ENCODE results near the gene SMTNL2. TPM values are rescaled to one million over a fixed set of nuclear protein-coding genes. Genes with fewer than 3 reads are reported as not detected.

The SMTNL2 gene
- total RNA-seq, 1 donor from 2014 or later = 0.46 TPM

- no peak for TF ChIP-seq CTCF (IDR thresholded peaks at IDR 0.05; ENCODE audit: insufficient read depth, low read length, poor library complexity, severe bottlenecking)
- DNase-seq (ENCODE audit: low read depth) = no peak
- peaks cover 2% of the 10 kb centered on the region for H3K36me3 ChIP-seq (ENCODE audit: control insufficient read depth, insufficient read depth, low read length)
- no peak overlapping the region for H3K4me3 ChIP-seq (ENCODE audit: low read depth, low read length)
- H3K27me3 ChIP-seq (ENCODE audit: control insufficient read depth, insufficient read depth, low read length) = no peaks in the 10 kb centered on the region
Measured at GRCh38 chr17:4544135-4544950, 40.0 kb upstream of the SMTNL2 start.

- Histone ChIP-seq H3K36me3 (ENCODE audit: control insufficient read depth, insufficient read depth, low read length) (peaks cover 2% of the 10 kb centered on the region), H3K27me3 (ENCODE audit: control insufficient read depth, insufficient read depth, low read length) (no peaks in the 10 kb centered on the region), H3K4me3 (ENCODE audit: low read depth, low read length) (no peak overlapping the region)
- no peak for TF ChIP-seq CTCF (IDR thresholded peaks at IDR 0.05; ENCODE audit: insufficient read depth, low read length, poor library complexity, severe bottlenecking)
- DNase-seq (ENCODE audit: low read depth) = no peak
Measured at GRCh38 chr17:4544951-4545216, 39.4 kb upstream of the SMTNL2 start.

GRCh38 chr17:4545217-4545951 lies 38.9 kb upstream of the SMTNL2 start:
- no peak for DNase-seq (ENCODE audit: low read depth)
- TF ChIP-seq CTCF (IDR thresholded peaks at IDR 0.05; ENCODE audit: insufficient read depth, low read length, poor library complexity, severe bottlenecking) = no peak
- Histone ChIP-seq H3K4me3 (ENCODE audit: low read depth, low read length) (no peak overlapping the region), H3K36me3 (ENCODE audit: control insufficient read depth, insufficient read depth, low read length) (peaks cover 3% of the 10 kb centered on the region), H3K27me3 (ENCODE audit: control insufficient read depth, insufficient read depth, low read length) (no peaks in the 10 kb centered on the region)

- no peak for DNase-seq (ENCODE audit: low read depth)
- Histone ChIP-seq H3K27me3 (ENCODE audit: control insufficient read depth, insufficient read depth, low read length) (no peaks in the 10 kb centered on the region), H3K36me3 (ENCODE audit: control insufficient read depth, insufficient read depth, low read length) (peaks cover 3% of the 10 kb centered on the region), H3K4me3 (ENCODE audit: low read depth, low read length) (no peak overlapping the region)
- TF ChIP-seq CTCF (IDR thresholded peaks at IDR 0.05; ENCODE audit: insufficient read depth, low read length, poor library complexity, severe bottlenecking) = no peak
Measured at GRCh38 chr17:4547118-4547906, 37.0 kb upstream of the SMTNL2 start.

DNA sequence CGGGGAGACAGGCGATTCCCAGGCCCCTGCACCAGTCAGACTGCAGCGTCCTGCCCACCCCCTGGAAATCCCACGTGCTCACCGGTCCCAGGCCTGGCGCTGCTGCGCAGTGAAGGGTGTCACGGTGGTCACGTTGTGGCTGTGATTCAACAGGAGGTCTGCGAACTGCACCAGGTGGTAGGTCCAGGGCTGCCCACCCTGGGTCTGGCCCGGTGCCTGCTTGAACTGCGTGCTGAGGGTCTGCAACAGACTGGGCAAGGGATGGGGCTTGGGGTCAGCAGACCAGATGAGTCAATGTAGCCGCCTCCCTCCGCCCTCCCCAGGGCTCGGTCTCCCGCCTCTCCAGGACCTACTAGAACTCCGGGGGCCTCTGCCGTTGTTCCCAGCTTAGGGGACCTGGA lies 36.3 kb upstream of the SMTNL2 start:
- Histone ChIP-seq H3K36me3 (ENCODE audit: control insufficient read depth, insufficient read depth, low read length) (peaks cover 4% of the 10 kb centered on the region), H3K27me3 (ENCODE audit: control insufficient read depth, insufficient read depth, low read length) (no peaks in the 10 kb centered on the region), H3K4me3 (ENCODE audit: low read depth, low read length) (no peak overlapping the region)
- no peak for DNase-seq (ENCODE audit: low read depth)
- no peak for TF ChIP-seq CTCF (IDR thresholded peaks at IDR 0.05; ENCODE audit: insufficient read depth, low read length, poor library complexity, severe bottlenecking)

All from kidney epithelial cell (primary cell).